GM21529 (cell line): ENCODE results near the gene HLA-DPB1.

Source experiments
- ATAC-seq: cut with Tn5 transposase; IDR thresholded peaks from one replicate; pipeline ENCODE4 v1.9.1; 2021; ENCODE audit not compliant: unreplicated experiment

HLA-DPB1 gene

DNA sequence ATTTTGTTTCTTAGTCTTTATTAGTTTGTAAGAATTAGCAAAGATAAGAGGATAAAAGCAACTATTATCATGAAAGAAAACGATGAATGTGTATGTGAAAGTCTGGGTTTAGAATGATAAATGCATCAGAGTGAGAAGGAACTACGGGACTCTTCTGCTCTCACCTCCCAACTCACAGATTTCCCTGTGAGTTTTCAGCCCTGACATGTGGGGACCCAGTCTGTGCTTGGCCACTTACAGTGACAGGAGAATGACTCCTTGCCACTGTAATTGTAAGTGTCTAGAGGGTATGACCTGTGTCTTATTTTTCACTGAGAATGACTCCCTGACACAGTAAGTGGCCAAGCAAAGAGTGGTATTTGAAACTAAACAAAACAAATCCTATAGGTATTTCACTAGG, 4.9 kb upstream of the HLA-DPB1 start:
- ATAC-seq, result no peak

DNA sequence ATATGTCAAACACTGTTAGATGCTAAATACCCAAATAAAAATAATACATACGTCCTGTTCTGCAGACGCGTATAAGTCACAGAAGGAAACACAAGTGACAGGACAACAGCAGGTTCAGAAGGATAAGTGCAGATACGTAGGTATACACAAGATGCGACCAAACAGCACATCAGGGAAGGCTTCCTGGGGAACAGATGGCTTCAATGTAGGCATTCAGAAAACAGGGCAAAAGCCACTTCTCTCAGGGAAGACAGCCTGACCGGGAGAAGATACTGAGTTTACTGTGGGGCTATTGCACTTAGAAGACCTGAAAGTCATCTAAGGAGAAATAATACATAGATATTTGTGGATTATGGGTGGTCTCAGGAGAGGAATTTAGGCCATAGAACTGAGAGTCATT, 4.2 kb upstream of the HLA-DPB1 start:
- no peak for ATAC-seq

DNA sequence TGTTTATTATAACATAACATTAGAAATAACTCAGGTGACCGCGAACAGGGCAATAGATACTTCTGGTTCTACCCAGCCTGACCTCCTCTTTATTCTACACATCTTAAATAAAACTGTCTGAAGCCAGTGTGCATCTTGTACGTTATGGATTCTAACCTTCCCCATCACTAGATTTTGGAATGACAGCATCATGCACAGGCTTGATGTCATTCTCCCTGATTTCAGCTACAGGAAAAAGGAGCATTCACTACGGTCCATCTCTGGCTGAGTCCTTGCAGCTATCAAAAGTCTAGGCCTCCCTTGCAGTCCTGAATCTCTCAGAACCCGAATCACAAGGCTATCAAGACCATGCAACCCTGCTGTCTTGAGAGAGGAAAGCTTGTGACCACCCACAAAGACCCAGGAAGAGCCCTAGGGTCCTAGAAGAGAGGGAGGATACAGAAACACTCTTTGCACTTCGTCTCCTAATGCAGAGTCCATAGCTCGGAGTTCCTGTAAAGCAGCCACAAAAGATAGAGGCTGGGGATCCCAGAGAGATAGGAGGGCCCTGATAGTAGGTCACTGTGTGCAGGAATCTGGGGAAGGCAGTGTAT, 3.2 kb upstream of the HLA-DPB1 start:
- no peak for ATAC-seq

DNA sequence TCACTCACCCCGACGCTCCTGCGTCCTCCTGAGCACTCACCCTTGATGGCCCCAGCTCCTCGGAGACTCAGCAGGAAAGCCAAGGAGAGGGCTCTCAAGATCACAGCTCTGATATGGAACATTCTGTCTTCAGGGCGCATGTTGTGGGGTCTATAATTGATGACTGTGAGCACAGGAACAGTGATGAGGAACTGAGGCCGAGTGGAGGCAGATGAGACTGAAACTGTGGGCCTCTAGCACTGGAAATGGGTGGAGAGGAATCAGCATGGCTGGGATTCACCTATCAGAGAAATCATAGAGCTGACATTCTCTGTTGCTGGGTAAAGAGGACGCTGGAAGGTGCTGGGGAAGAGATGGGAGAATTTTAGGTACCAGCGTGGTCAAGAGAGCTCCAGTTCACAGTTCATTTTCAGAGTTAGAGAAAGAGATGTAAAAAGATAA, 2.3 kb upstream of the HLA-DPB1 start, which contains the start of gene HLA-DPA1:
Gene HLA-DPA1, minus strand, starts transcription at position 219 of the 441 bp plus-strand sequence.
- ATAC-seq, result peak; percentile 69

DNA sequence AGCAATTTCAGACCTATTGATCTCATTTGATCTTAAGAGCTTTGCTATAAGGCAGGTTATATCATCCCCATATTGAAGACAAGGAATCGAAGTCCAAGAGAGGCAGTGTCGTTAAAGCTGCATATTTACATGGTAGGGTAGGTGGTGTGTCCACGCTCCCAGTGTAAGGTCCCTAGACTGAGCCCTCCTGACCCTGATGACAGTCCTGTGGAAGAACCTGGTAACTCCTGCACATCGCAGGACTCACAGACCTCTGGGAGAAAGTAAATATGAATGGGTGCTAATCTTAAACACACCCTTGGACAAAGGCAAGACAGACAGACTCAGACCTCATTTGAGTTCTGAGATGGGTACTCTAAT, 602 bp upstream of the HLA-DPB1 start:
- ATAC-seq, result peak; percentile 3

DNA sequence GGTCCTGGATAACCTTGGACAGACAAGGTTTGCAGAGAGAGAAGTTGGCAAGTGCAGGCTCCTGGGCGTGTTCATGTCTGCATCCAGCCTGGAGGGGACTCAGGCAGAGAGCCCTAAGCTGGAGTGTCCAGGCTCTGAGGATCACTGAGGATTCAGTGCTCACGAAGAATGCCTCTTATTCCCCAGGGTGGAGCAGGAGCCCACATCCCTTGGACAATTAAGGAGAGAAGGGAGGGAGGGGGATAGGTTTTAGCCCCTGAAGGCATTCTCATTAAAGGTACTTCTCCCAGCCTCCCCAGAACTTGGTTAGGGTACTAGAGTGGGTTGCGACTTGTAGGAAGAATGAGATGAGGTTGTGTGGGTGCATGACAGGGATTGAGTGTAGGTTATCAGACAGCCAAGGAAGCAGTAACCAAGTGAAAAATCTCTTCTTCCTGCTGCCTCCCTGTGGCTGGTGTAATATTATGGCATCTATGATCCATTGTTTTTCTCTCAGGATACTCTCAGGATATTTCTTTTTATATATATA, 680 bp downstream of the HLA-DPB1 start:
- no peak for ATAC-seq

DNA sequence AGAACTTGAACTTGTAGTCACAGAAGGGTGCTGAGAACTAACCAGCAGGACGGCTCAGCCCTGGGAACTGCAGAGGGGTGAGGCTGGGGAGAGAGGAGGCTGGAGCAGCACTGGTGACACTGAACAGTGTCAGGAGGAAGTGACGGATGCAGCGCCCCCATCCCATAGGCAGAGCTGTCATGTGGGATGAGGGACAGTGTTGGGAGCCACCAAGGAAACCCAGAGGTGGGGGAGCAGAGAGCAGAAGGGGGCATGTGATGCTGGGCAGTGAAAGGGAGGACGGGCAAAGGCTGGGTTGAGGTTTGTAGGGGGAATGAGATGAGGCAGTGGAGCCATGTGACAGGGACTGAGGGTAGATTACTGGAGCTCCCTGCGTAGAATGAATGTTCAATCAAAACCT, 2.1 kb downstream of the HLA-DPB1 start:
- ATAC-seq, result no peak

DNA sequence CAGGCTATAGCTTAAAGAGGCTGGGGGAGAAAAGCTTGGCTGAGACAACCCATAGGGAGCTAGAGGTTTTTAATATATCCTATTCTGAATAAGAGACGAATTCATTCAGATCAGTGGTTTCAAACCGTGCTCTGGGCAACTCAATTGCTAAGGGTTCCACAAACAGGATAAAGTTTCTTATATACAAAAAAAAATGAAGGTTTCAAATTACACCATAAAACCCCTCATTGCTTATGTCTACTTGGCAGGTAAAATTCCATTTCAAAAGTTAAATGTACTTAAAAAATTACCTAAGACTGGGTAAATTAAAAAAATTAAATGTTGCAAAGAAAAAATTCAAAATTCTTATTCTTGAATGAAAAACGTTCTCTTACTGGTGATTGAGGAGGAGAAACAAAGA, 2.7 kb downstream of the HLA-DPB1 start:
- no peak for ATAC-seq

DNA sequence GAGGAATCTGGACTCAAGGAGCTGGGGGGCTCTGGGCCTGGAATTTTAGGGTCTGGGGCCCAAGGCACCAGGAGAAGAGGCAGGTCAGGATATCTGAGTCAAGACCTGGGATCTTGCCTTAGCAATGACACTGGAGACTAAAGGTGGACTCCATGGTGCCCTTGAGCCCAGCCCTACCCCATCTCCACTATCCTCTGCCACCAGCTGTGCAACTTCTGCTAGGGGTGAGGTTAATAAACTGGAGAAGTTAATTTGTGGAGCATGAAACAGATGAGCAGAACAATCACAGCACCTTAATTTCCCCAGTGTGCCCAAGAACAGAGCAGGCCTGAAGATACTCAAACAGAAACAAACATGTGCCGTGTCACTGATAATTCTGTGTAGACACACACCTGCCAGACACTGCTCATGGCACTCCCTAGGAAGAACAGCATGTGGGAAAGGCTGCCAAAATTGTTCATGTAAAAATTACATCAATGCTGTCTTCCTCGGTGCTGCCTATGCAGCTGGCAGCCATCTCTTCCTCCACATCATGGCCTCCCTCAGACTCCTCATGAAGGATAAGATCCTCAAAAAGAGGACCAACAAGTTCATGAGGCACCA, 3.2 kb downstream of the HLA-DPB1 start:
- no peak for ATAC-seq

DNA sequence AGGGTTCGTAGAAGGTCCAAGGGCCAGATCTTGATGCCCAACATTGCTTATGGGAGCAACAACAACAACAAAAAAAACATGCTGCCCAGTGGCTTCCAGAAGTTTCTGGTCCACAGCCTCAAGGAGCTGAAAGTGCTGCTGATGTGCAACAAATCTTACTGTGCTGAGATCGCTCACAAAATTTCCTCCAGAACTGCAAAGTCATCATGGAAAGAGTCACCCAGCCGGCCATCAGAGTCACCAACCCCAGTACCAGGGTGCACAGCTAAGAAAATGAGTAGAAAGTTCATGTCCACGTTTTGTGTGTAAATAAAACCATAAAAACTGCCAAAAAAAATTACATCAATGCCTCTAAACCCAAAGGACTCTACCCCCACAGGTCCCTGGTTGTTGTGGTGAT, 3.8 kb downstream of the HLA-DPB1 start:
- ATAC-seq, result no peak

DNA sequence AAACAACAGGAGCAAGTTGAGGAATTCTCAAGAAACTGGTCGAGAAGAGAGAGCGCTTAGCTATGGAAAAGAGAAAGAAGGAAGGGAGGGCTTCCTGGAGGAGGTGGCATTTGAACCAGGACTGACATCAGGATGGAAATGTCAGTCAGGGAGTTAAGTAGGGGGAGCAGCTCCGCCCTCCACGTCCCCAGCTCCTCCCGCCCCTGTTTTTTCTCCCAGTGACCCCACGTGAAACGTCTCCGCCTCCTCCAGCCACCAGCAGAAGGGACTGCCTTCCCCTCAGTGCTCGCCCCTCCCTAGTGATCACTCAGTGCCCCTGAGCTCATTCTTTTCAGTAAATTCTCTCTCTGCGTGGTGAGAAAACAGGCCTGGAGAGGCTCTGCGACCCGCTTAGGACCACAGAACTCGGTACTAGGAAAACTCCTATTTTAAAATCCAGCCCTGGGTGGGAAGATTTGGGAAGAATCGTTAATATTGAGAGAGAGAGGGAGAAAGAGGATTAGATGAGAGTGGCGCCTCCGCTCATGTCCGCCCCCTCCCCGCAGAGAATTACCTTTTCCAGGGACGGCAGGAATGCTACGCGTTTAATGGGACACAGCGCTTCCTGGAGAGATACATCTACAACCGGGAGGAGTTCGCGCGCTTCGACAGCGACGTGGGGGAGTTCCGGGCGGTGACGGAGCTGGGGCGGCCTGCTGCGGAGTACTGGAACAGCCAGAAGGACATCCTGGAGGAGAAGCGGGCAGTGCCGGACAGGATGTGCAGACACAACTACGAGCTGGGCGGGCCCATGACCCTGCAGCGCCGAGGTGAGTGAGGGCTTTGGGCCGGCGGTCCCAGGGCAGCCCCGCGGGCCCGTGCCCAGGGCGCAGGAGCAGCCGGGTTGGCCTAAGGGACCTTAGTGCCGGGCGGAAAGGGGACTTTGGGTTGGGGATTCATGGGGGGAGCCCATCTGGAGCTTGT, 4.6 kb downstream of the HLA-DPB1 start:
- ATAC-seq, result no peak

DNA sequence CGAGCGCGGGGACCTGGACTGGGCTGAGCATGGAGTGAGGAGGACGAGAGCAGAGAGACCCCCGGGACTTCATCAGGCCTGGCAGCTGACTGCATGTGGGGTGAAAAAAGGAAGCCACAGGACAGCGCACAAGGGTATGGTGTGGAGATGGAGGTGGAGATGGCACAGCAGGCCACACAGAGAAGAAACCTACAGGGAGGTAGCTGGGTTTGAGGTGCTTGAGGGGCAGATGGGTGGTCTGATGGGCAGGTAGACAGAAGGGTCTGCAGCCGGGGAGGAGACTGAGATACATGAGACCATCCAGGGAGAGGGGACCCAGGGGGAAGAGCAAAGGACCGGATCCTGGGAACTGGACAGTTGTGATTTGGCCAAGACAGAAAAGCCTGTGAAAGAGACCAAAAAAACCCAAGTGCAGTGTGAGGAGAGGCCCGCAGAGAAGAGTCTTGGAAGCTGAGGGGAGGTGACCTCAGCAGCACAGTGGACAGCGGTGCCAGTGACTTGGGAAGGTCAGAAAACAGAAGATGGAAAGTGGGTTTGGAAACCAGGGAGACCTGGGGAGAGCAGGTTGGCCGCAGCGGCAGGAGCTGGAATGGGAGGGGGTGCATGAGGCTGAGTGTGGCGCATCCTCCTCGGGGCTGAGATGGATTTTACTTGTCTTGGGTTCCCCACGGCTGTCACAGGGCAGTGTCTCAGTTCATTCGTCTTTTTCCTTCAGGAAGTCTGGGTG, 5.5 kb downstream of the HLA-DPB1 start:
- no peak for ATAC-seq

DNA sequence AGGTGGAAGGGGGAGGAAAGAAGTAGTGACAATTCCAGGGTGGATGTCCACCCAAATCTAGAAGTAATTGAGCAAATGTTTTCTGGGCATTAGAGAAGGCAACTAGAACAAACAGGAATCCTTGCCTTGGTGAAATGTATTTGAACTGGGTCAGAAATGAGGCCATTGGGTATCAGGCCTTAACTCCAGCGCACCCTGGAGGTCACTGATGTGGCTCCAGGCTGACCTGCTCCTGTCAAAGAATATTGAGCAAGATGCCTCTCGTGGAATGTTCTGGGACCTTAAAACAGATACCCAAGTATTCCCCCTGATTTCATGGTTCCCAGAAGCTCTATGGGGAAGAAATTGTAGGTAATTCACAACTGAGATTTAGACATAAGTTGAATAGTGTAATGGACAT, 6.9 kb downstream of the HLA-DPB1 start:
- ATAC-seq, result no peak

DNA sequence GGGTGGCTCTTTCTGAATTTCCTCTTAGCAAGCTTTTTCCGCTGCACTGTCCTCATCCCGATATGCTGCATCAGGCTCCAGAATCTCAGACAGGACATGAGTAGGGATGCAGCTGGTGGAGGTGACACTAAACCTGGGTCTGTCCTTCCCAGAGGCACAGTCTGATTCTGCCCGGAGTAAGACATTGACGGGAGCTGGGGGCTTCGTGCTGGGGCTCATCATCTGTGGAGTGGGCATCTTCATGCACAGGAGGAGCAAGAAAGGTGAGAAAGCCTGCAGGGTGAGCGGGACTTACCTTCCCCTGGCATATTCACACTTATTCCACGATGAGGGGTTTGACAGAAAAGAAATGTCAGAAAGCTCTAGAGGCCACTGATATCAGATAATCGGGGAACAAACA, 9.8 kb downstream of the HLA-DPB1 start:
- no peak for ATAC-seq

DNA sequence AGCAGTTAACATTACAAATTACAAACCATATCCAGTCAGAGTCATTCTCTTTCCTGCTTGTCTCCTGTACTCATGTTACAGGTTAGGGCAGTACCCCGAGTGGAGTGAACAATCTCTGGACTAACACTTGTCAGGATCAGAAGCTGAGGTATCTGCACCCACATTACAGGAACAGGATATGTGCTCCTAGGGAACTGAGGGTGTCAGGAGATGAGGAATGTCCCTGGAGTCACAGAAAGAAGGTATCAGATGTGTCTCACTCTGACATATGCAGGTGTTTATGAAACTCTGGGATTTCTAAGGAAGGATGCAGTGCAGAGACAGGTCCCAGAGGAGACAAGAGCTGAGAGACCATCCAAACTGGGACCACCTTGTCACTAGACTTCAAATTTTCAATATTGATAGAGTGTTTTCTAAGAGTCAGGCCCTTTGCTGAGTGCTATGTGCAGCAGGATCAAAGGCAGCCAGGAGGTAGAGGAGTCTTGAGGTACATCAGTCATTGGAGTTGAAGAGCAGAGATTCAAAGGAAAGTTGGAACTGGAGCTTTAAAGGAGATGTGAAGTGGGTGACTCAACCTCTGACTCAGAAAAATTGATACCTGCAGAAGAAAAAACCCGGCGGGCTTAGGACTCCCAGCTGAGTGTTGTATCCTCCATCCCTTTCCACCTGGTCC, 12.6 kb downstream of the HLA-DPB1 start:
- ATAC-seq, result no peak

DNA sequence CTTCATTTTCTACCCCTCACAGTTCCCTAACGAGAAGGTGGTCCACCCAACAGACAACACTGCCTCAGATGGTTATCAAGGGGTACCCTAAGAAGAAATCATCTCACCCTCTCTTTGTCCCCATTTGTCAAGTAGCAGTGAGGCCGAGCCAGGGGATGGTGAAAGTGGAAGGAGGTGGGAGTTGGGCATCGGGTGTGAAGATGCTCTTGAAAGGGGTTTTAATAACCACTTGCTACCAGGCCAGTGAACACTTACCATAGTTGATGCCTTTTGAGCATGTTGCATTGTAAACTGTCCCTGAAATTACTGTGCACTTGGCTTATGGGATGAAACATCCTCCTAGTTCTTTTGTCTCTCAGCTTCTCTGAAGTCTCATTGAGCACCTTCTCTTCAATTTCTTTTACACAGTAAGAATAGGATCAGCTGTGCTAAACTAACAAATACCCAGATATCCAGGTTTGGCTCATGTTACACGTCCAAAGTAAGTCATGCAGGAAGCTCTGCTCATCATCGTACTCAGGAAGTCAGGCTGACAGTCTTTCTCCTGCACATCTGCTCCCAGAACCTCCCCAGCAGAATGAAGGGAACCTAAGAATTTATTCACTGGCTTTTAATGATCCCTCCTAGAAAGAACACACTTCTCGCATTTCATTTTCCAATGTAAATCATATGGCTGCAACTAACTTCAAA, 13.3 kb downstream of the HLA-DPB1 start:
- ATAC-seq, result no peak

DNA sequence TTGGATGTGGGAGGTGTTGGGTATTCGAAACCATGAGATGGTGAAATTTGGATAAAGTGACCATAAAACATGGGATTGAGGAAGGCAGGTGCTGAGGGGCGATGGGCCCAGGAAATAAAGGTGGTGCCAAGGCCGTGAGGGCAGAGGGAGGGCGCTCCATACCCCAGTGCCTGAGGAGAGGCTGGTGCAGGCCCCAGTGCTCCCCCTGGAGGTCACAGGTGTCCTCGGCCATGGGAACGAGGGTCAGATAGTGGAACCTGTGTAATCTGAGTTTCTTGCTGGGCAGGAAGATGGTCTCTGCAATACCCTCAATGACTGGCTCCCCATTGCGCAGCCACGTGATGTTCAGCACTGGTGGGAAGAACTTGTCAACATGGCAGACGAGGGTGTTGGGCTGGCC, 16.2 kb downstream of the HLA-DPB1 start:
- ATAC-seq, result no peak

DNA sequence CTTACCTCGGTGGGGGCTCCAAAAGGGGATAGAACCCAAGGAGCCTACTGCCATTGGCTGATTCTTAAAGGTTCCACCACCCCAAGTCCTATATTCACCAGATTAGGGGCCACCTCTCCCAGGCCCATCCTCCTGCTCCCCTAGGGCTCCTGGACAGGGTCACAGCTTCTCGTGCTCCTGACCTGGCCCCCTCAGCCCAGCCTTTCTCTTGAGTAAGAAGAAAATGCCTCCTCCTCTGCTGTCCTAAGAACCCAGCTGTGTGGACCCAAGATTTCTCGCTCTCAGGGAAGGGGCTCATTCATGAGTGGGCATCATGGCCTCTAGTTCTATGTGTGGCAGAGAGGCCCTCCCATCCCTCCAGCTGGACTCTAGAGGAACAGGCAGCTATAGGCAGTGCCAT, 16.6 kb downstream of the HLA-DPB1 start:
- no peak for ATAC-seq

DNA sequence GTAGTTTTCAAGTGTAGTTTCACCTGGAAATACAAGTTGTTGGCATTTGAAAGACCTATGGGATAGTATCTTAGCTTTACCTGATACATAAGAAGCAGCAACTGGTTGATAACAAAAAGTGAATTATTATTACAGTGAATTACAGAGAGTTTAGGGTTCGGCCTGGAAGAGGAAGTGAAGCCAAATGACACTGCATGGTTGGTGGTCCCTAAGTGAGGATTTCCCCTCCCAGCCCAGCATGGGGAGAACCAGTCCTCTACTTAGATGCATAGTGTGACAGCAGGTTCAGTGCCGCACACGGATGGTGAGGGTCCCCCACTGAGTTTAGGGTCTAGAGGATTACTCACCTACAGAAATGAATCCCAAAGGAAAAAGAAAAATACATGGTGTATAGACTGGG, 18.1 kb downstream of the HLA-DPB1 start:
- no peak for ATAC-seq

DNA sequence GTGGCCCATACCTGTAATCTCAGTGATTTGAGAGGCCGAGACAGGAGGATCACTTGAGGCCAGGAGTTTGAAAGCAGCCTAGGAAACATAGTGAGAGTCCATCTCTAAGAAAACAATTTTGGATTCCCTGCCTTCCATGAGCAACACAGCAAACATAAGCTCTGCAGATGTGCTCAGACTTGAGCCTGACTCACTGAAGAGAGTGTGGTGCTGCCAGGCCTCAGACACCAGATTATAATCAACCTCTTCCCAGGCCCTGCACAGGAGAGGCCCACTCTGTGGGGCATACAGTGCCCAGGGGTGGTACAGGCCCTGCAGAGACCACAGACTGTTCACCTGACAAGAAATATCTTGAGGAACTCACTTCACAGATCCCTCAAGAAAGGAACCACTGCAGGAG, 19.9 kb downstream of the HLA-DPB1 start:
- no peak for ATAC-seq
